Osteoblast (primary cell): ENCODE measurements around the gene PIMREG. TPM values are rescaled to one million over a fixed set of nuclear protein-coding genes. Genes with fewer than 3 reads are reported as not detected.

Source experiments
- DNase-seq: peaks from one replicate; pipeline ENCODE4 v3.0.0; 2011; ENCODE audit warnings: low spot score, mixed read lengths; ENCODE audit not compliant: insufficient read length; ENCODE audit errors: missing footprints
- H2AFZ ChIP-seq: 2 replicates; pipeline ENCODE4 v1.6.0; 2011; ENCODE audit warnings: mild to moderate bottlenecking, low read length
- H3K27ac ChIP-seq: 2 replicates; pipeline ENCODE4 v1.5.1; 2011; ENCODE audit warnings: mild to moderate bottlenecking, low read depth, low read length, moderate library complexity
- H3K27me3 ChIP-seq: 2 replicates; pipeline ENCODE4 v1.6.0; 2012; ENCODE audit warnings: mild to moderate bottlenecking, control low read depth, inconsistent platforms, low read length, moderate library complexity; ENCODE audit not compliant: insufficient read depth
- H3K36me3 ChIP-seq: 2 replicates; pipeline ENCODE4 v1.5.1; 2011; ENCODE audit warnings: mild to moderate bottlenecking, low read length, control low read depth, moderate library complexity; ENCODE audit not compliant: insufficient read depth
- H3K4me1 ChIP-seq: 2 replicates; pipeline ENCODE4 v1.5.1; 2011; ENCODE audit warnings: mild to moderate bottlenecking, low read length, control low read depth, moderate library complexity; ENCODE audit not compliant: insufficient read depth
- H3K4me2 ChIP-seq: 2 replicates; pipeline ENCODE4 v1.6.0; 2011; ENCODE audit warnings: mild to moderate bottlenecking, low read length; ENCODE audit not compliant: insufficient read depth
- H3K4me3 ChIP-seq: fragments of 200-600 bp; sonication (generic); 3 replicates; pipeline ENCODE4 v1.5.1; 2012; ENCODE audit warnings: mild to moderate bottlenecking, low read length, inconsistent platforms; ENCODE audit not compliant: insufficient read depth
- H3K79me2 ChIP-seq: 2 replicates; pipeline ENCODE4 v1.6.0; 2012; ENCODE audit warnings: mild to moderate bottlenecking, low read length, control low read depth, inconsistent platforms; ENCODE audit not compliant: insufficient read depth
- H3K9me3 ChIP-seq: 2 replicates; pipeline ENCODE4 v1.5.1; 2011; ENCODE audit warnings: low read depth, low read length, control low read depth
- H4K20me1 ChIP-seq: 2 replicates; pipeline ENCODE4 v1.6.0; 2012; ENCODE audit warnings: mild to moderate bottlenecking, low read length, control low read depth; ENCODE audit not compliant: insufficient read depth
- CTCF ChIP-seq: IDR thresholded peaks from 2 replicates; pipeline ENCODE4 v1.5.1; 2011; ENCODE audit warnings: mild to moderate bottlenecking, low read depth, low read length, moderate library complexity; ENCODE audit errors: extremely low read depth
- total RNA-seq: library from RNA; depleted of rRNA; stranded (reverse); fragments of >200 nt; gene quantifications from 2 replicates; pipeline ENCODE4 v1.2.3, GENCODE V29; 2012

PIMREG gene
- total RNA-seq, 1 donor: 5.1 TPM

GRCh38 chr17:6457688-6458459 is 13.6 kb downstream of the PIMREG start:
- Histone ChIP-seq H3K27me3 (peaks cover 4% of the 10 kb centered on the region), H3K4me1 (peaks cover 16% of the 10 kb centered on the region), H4K20me1 (no peaks in the 10 kb centered on the region), H3K9me3 (no peaks in the 10 kb centered on the region), H3K4me2 (no peak overlapping the region), H2AFZ (no peak overlapping the region), H3K4me3 (no peak overlapping the region), H3K27ac (no peak overlapping the region), H3K36me3 (no peaks in the 10 kb centered on the region), H3K79me2 (no peaks in the 10 kb centered on the region)
- no peak for TF ChIP-seq CTCF
- DNase-seq: peak; percentile 78

GRCh38 chr17:6458460-6458950 is 14.2 kb downstream of the PIMREG start:
- DNase-seq: peak; percentile 53

GRCh38 chr17:6460531-6461161 is 16.4 kb downstream of the PIMREG start:
- Histone ChIP-seq H4K20me1 (no peaks in the 10 kb centered on the region), H3K4me3 (no peak overlapping the region), H2AFZ (no peak overlapping the region), H3K27me3 (no peaks in the 10 kb centered on the region), H3K27ac (no peak overlapping the region), H3K9me3 (no peaks in the 10 kb centered on the region), H3K79me2 (no peaks in the 10 kb centered on the region), H3K4me1 (peaks cover 10% of the 10 kb centered on the region), H3K4me2 (no peak overlapping the region), H3K36me3 (no peaks in the 10 kb centered on the region)
- peak; percentile 52 for DNase-seq
- TF ChIP-seq CTCF: no peak

More at GRCh38 chr17:6458460-6458950, 14.2 kb downstream of the PIMREG start:
- Histone ChIP-seq H3K27ac (no peak overlapping the region), H4K20me1 (no peaks in the 10 kb centered on the region), H2AFZ (no peak overlapping the region), H3K9me3 (no peaks in the 10 kb centered on the region), H3K36me3 (no peaks in the 10 kb centered on the region), H3K4me3 (no peak overlapping the region), H3K79me2 (no peaks in the 10 kb centered on the region), H3K4me1 (peaks cover 16% of the 10 kb centered on the region), H3K27me3 (peaks cover 4% of the 10 kb centered on the region), H3K4me2 (no peak overlapping the region)
- no peak for TF ChIP-seq CTCF

GRCh38 chr17:6461246-6461645 is 17.0 kb downstream of the PIMREG start:
- TF ChIP-seq CTCF: no peak
- DNase-seq: no peak

More at GRCh38 chr17:6461246-6461645, 17.0 kb downstream of the PIMREG start:
- Histone ChIP-seq H3K9me3 (no peaks in the 10 kb centered on the region), H2AFZ (no peak overlapping the region), H3K27me3 (no peaks in the 10 kb centered on the region), H3K36me3 (no peaks in the 10 kb centered on the region), H3K4me1 (peaks cover 10% of the 10 kb centered on the region), H3K4me3 (no peak overlapping the region), H4K20me1 (no peaks in the 10 kb centered on the region), H3K79me2 (no peaks in the 10 kb centered on the region), H3K4me2 (no peak overlapping the region), H3K27ac (no peak overlapping the region)
